Measurements from ENCODE around the gene TGFBI.

TGFBI gene

DNA sequence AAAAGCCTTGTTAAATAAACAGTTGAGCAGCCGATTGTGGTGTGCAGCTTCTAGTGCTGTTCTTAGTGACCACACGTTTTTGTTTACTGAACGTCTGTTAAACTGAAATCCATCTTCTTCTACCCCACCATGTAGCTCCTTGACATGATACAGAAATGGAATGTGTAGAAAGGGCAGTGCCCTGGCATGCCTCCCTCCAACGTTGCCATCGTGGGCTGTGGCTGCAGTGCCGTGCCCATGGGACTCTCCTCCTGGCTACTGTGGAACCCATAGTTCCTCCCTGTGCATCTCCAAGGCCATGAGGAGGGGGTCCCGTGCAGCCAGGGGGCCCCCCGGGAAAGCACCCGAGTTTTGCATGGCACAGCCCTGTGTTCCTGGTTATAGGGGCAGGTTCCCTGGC lies 23.3 kb upstream of the TGFBI start:
- no peak for DNase-seq

DNA sequence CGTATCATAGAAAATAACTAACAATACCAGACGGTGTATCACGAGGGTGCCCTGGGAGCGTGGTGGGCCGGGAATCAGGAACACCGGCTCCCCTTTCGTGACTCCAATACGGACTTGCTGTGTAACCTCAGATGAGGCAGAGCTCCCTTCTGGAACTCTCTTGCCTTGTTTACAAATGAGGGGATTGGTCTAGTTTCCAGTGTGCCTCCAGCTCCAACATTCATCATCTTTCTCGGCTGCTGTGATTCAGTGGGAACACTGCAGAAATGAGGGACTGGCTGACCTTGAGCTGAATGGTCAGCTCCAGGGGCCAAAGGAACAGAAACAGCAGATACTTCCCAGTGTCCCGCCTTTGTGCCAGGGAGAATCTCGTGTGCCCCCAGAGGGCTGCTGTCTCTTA lies 22.6 kb upstream of the TGFBI start:
- DNase-seq = no peak

DNA sequence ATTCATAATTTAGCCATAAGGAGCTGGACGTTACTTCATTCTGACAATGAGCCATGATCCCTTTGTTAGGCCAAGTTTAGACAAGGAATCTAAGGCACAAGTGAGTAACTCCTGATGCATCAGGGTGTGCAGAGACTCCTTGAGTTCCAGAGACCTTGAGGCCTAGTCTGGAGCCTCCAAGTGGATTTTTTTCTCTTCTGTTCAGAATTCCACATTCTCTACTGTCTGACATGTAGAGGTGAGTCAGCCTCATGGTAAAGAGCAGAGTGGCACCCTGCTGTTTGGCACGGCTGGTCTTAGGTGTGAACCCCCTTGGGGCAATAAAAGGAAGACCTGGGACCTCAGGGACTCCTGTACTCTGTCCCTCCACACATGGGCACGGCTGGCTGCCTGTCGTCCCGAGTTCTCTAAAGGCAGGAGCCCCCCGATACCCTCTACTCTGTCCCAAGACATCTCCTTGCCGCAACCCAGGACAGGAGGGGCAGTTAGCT lies 22.0 kb upstream of the TGFBI start:
- no peak for DNase-seq

DNA sequence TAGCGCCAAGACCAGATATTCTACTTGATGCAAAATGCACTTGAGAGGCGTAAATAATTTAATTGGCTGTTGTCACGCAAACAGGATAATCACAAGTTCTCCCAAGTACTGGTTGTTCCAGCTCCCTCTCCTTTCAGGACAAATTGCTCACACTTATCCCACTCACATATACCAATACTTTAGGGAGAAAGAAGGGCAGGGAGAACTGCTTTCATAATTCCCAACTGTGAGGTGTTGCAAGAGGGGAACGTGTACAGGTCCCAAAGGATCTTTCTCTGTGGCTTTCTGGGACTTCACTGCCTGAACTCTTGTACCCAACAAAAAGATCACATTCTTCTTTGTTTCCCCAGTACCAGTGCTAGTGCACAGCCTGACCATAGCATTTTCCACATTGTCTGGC lies 21.5 kb upstream of the TGFBI start:
- DNase-seq = no peak

GRCh38 chr5:136011414-136012001 lies 17.3 kb upstream of the TGFBI start:
- DNase-seq = no peak

GRCh38 chr5:136012041-136012804 lies 16.6 kb upstream of the TGFBI start:
- DNase-seq = no peak

DNA sequence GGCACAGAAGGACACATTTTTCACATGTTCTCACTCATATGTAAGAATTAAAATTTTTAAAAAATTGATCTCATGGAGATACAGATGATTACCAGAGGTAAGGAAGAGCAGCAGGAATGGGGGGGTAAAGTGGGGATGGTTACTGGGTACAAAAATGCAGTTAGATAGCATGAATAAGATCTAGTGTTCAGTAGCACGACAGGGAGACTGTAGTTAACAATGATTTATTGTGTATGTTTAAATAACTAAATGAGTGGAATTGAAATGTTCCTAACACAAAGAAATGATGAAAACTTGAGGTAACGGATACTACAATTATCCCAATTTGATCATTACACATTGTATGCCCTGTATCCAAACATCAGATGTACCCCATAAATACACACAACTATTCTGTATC lies 15.2 kb upstream of the TGFBI start:
- no peak for DNase-seq

- no peak for DNase-seq
Observed at GRCh38 chr5:136014049-136015002, 14.5 kb upstream of the TGFBI start.

- no peak for DNase-seq
Observed at GRCh38 chr5:136015003-136015375, 13.8 kb upstream of the TGFBI start.

DNA sequence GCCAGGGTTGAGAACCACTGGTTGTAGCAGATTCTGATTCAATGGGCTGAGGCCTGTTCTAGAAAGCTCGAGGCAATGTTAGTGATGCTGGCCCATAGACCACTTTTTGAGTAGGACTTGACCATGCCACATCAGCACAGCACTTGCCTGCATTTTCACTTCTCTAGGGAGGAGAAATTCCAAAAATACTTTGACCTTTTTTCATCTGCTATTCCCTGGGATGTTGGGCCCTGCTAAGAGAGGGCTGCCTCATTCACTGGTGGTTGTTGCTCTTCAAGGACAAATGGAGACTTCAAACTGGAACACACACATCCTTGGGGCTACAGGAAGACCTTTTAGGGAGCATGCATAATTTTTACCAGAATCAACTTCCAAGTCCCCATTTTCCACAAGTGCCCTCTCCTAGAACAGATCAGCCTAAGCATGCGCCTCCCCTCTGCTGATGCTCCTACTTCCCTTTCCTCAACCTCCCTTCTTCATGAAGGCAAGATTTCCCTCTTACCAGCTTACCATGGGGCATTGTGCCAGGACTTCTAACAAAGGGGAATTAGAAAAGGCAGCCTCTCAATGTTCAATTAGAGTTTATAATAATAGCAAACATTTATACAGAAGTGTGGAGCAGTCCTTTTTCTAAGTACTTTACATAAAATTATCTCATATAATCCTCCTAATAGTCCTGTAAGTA lies 12.7 kb upstream of the TGFBI start:
- no peak for DNase-seq

DNA sequence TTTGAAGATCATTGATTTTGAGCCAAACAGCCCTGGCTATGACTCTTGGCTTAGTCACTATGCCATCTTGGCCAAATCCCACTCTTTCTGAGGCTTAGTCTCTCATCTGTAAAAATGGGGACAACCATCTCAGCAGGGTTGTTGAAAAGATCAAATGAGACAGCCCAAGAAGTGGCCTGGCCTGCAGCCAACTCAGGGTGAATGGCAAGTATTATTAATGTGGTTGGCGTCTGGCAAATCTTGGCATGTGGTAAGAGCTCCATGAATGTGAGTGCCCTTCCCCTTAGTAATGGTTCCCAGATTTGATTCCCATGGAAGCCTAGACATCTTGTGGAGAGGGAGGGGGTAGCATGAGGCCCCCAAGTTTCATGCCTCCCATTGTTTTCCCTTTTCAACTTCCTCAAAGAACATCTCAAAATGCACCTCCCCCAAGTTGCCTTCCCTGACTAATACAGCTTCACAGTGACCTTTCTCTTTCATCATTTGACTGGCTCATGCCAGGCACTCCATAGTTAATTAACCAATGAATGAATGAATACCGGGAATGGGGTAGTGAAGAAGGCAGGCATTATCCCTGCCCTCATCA lies 11.8 kb upstream of the TGFBI start:
- DNase-seq = no peak

- no peak for DNase-seq
Observed at GRCh38 chr5:136018814-136019783, 9.7 kb upstream of the TGFBI start.

GRCh38 chr5:136020001-136020382 lies 8.8 kb upstream of the TGFBI start:
- DNase-seq = no peak

- DNase-seq = no peak
Observed at GRCh38 chr5:136020383-136021015, 8.3 kb upstream of the TGFBI start.

DNA sequence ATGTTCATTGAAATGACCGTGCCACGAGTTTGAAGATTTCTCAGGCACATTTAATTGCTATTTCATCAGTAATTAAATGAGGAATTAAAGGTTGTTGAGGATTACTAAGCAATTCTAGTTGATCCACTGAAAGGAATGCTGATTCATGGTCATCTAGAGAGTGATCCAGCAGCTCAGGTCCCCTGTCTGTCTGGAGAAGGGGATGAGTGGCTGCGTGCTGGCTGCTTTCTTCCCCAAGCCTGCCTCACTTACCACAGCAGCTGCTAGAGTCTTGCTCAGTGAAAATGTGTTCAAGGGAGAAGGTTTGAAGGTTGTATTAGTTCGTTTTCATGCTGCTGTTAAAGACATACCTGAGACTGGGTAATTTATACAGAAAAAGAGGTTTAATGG lies 7.8 kb upstream of the TGFBI start:
- DNase-seq = no peak

- DNase-seq = no peak
Observed at GRCh38 chr5:136022965-136023364, 5.8 kb upstream of the TGFBI start.

DNA sequence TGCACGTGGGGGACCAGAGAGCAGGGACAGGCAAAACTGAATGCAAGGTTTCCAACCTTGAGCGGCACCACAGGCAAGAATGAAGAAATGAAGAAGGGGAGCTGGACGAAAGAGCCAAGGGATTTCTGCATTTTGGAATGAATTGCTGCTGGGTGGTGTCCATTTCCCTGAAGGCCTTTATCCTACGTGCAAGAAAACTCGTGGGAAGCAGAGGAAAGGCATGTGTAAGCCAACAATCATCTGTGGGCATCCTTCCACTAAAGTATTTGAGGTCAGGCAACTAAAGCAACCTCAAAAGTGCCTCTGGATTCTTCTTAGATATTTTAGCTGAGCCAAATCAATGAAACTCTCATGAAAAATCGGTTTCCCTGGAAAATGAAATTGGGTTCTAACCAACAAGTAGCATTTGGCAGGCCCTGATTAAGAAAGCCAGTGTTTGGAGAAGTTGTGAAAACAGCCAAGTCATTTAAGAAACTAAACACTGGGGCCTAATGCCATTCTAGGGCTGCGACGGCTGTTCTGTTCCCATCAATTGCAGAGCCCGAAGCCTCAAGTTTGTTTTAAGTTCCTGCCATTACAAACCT lies 4.7 kb upstream of the TGFBI start:
- DNase-seq = no peak

DNA sequence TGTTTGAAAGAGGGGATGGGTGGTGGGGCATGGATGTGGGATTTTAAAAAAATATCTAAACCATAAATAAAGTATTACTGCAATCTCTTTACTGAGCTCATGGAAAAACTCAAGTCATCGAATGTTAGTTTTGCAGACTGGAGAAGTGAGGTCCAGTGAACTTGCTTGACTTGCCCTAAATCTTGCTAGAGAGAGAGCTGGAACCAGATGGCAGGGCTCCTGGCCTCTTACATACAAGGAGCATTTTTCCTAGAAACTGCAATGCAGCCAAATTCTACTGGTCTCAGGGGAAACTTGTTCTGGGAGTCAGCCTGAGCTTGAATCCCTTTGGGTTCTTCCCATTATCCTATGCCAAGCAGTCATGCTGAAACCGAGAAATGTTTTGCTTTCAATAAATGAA lies 2.9 kb upstream of the TGFBI start:
- DNase-seq = no peak

GRCh38 chr5:136026636-136027035 lies 2.2 kb upstream of the TGFBI start:
- DNase-seq = no peak

GRCh38 chr5:136027311-136027710 lies 1.5 kb upstream of the TGFBI start:
- no peak for DNase-seq

- DNase-seq = no peak
Observed at GRCh38 chr5:136028090-136028489, 698 bp upstream of the TGFBI start.

Data from NCI-H748 treated with DMSO at 0.1 percent for 48 hours (cell line).